ENCODE results near the gene THYN1.

The THYN1 gene

GRCh38 chr11:134246100-134246499 lies 7.1 kb downstream of the THYN1 start:
- DNase-seq = no peak

- no peak for DNase-seq
Observed at GRCh38 chr11:134245434-134245833, 7.7 kb downstream of the THYN1 start.

GRCh38 chr11:134244593-134244992 lies 8.6 kb downstream of the THYN1 start:
- no peak for DNase-seq

- DNase-seq = no peak
Observed at GRCh38 chr11:134243913-134244312, 9.2 kb downstream of the THYN1 start.

GRCh38 chr11:134242376-134242775 lies 10.8 kb downstream of the THYN1 start:
- DNase-seq = no peak

- DNase-seq = no peak
Observed at GRCh38 chr11:134240592-134240991, 12.6 kb downstream of the THYN1 start.

- no peak for DNase-seq
Observed at GRCh38 chr11:134238956-134239355, 14.2 kb downstream of the THYN1 start.

GRCh38 chr11:134237557-134237922 lies 15.6 kb downstream of the THYN1 start:
- DNase-seq = no peak

GRCh38 chr11:134236834-134237556 lies 16.2 kb downstream of the THYN1 start:
- DNase-seq = no peak

GRCh38 chr11:134235399-134235798 lies 17.8 kb downstream of the THYN1 start:
- no peak for DNase-seq

GRCh38 chr11:134233729-134234179 lies 19.4 kb downstream of the THYN1 start:
- no peak for DNase-seq

GRCh38 chr11:134231958-134232659 lies 21.0 kb downstream of the THYN1 start:
- no peak for DNase-seq

GRCh38 chr11:134230339-134230738 lies 22.8 kb downstream of the THYN1 start:
- DNase-seq = no peak

GRCh38 chr11:134229126-134229790 lies 23.9 kb downstream of the THYN1 start:
- DNase-seq = no peak

- no peak for DNase-seq
Observed at GRCh38 chr11:134228625-134229024, 24.5 kb downstream of the THYN1 start.

- DNase-seq = no peak
Observed at GRCh38 chr11:134226806-134227325, 26.3 kb downstream of the THYN1 start.

GRCh38 chr11:134224710-134225664 lies 28.2 kb downstream of the THYN1 start:
- DNase-seq = peak; percentile 34

- DNase-seq = peak; percentile 94
Observed at GRCh38 chr11:134223836-134224709, 29.1 kb downstream of the THYN1 start, which contains the start of the genes NCAPD3 and VPS26B. NCAPD3 (minus strand) TSS chr11:134223967; CDS start chr11:134223926, 41 bp downstream. VPS26B (plus strand) TSS chr11:134224671; CDS start chr11:134225123, 452 bp downstream.

- no peak for DNase-seq
Observed at GRCh38 chr11:134223121-134223520, 30.0 kb downstream of the THYN1 start.

GRCh38 chr11:134216816-134217215 lies 36.3 kb downstream of the THYN1 start:
- no peak for DNase-seq

GRCh38 chr11:134215836-134216235 lies 37.3 kb downstream of the THYN1 start:
- DNase-seq = no peak
